IPS-20b (cell line): ENCODE results near the gene WDR26.

Experiments
- H3K27ac ChIP-seq: one replicate; pipeline ENCODE4 v1.5.1; 2013; ENCODE audit warnings: low read length
- H3K27me3 ChIP-seq: 2 replicates; pipeline ENCODE4 v1.6.1; 2013; ENCODE audit warnings: mild to moderate bottlenecking, low read length, inconsistent platforms; ENCODE audit not compliant: insufficient read depth
- H3K36me3 ChIP-seq: 2 replicates; pipeline ENCODE4 v1.6.1; 2013; ENCODE audit warnings: low read depth, mild to moderate bottlenecking, inconsistent platforms, low read length, moderate library complexity; ENCODE audit not compliant: insufficient read depth
- H3K4me1 ChIP-seq: 2 replicates; pipeline ENCODE4 v1.6.1; 2013; ENCODE audit warnings: mild to moderate bottlenecking, control low read depth, inconsistent platforms, low read length, moderate library complexity; ENCODE audit not compliant: insufficient read depth
- H3K4me3 ChIP-seq: 2 replicates; pipeline ENCODE4 v1.5.1; 2013; ENCODE audit warnings: mild to moderate bottlenecking, low read length, inconsistent platforms
- H3K9ac ChIP-seq: 2 replicates; pipeline ENCODE4 v1.6.1; 2013; ENCODE audit warnings: low read depth, mild to moderate bottlenecking, inconsistent platforms, low read length, moderate library complexity
- H3K9me3 ChIP-seq: 2 replicates; pipeline ENCODE4 v1.6.1; 2013; ENCODE audit warnings: mild to moderate bottlenecking, low read depth, low read length, inconsistent platforms; ENCODE audit not compliant: insufficient read depth

The WDR26 gene

DNA sequence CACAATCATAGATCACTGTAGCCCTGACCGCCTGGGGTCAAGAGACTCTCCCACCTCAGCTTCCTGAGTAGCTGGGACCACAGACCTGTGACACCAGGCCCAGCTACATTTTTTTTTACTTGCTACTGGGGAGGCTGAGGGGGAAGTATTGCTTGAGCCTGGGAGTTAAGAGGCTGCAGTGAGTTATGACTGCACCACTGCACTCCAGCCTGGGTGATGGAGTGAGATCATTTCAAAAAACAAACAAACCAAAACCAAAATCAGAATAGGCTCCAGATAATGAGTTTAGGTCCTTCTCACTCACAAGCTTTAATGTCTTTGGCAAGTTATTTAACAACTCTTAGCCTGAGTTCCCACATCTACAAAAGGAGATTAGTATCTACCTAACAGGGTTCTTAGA, 22.8 kb downstream of the WDR26 start:
- Histone ChIP-seq H3K4me1 (no peaks in the 10 kb centered on the region; the same call in 1 of the 2 replicates), H3K27ac (no peak overlapping the region), H3K36me3 (peaks cover 87% of the 10 kb centered on the region), H3K4me3 (no peak overlapping the region), H3K9ac (no peak overlapping the region), H3K9me3 (no peaks in the 10 kb centered on the region), H3K27me3 (no peaks in the 10 kb centered on the region)

DNA sequence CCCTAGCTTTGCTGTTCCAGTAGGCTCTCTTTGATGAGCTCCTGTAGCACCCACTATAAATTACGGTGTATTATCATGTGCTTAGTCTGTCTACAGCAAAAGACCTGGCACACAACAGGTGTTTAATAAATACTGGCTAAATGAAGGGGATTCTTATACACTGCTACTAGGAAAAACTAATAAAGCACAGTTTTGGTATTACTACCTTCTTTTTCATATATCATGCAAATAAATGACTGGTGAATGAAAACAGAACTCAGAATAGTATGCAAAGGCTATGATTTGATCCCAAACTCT, 26.4 kb downstream of the WDR26 start:
- no peak overlapping the region for H3K9ac ChIP-seq
- H3K4me1 ChIP-seq, result no peaks in the 10 kb centered on the region; the same call in 1 of the 2 replicates
- H3K36me3 ChIP-seq, result peaks cover 92% of the 10 kb centered on the region
- H3K9me3 ChIP-seq, result no peaks in the 10 kb centered on the region
- H3K27me3 ChIP-seq, result no peaks in the 10 kb centered on the region
- H3K4me3 ChIP-seq, result no peak overlapping the region
- no peak overlapping the region for H3K27ac ChIP-seq

DNA sequence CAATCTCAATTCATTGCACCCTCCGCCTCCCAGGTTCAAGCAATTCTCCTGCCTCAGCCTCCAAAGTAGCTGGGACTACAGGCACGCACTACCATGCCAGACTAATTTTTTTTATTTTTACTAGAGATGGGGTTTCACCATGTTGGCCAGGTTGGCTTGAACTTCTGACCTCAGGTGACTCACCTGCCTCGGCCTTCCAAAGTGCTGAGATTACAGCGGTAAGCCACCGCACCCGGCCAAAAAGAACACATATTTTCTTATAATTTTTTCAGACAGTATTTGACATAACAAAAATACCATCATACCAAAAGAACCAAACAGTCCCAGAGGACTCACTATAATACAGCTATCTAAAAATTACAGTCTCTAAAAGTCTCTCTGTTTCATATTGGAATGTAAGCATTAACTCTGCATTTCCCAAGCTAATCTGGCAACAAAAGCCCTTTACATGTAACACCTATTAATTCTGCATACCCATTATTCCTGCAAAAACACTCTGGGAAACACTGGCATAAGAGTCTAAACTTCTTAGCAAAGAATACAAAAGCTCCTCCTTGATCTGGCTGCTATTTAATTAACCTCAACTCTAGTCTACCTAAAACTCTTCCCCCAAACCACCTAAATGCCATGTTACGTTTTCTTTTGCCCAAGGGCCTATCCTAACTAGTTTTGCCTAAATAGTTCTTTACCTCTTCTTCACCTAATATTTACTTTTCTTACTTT, 26.9 kb downstream of the WDR26 start:
- Histone ChIP-seq H3K9ac (no peak overlapping the region), H3K27me3 (no peaks in the 10 kb centered on the region), H3K4me1 (no peaks in the 10 kb centered on the region; the same call in 1 of the 2 replicates), H3K36me3 (peaks cover 90% of the 10 kb centered on the region), H3K27ac (no peak overlapping the region), H3K9me3 (no peaks in the 10 kb centered on the region), H3K4me3 (no peak overlapping the region)

DNA sequence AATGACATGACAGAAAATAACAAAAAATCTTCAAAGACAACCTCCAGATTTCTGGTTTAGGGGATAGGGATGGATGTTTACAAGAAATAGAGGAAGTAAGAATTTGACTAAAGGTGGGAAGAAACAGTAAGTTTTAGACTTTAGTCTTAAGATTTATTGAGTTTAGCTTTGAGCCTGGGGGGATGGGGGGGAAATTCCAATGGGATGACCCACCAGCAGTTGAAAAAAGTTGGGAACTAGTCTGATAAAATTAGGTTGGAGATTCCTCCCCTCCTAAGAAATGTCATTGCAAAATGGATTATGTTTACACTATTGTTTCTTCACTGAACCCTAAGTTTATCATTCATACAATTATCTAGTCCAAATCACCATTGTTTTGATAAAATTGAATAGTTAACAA, 28.4 kb downstream of the WDR26 start:
- Histone ChIP-seq H3K4me3 (no peak overlapping the region), H3K9me3 (no peaks in the 10 kb centered on the region), H3K9ac (no peak overlapping the region), H3K4me1 (no peaks in the 10 kb centered on the region; the same call in 1 of the 2 replicates), H3K27ac (no peak overlapping the region), H3K36me3 (peaks cover 90% of the 10 kb centered on the region), H3K27me3 (no peaks in the 10 kb centered on the region)

DNA sequence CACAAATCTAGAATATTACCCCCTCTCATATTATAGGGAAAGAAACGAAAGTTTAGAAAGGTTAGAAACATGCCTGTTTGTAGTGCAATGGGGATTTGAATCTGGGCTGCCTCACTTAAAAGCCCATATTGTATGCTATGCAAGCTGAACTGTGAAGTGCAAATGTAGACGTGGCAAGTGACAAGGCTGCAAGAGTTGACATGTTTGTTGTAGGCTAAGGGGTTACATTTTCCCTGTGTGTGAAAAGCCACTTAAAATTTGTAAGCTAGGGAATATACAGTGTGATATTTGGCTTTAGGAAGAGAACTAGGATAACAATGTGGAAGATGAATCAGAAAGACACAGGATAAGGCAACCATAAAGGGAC, 29.0 kb downstream of the WDR26 start:
- Histone ChIP-seq H3K36me3 (peaks cover 90% of the 10 kb centered on the region), H3K4me1 (no peaks in the 10 kb centered on the region; the same call in 1 of the 2 replicates), H3K27me3 (no peaks in the 10 kb centered on the region), H3K27ac (no peak overlapping the region), H3K9me3 (no peaks in the 10 kb centered on the region), H3K4me3 (no peak overlapping the region), H3K9ac (no peak overlapping the region)

DNA sequence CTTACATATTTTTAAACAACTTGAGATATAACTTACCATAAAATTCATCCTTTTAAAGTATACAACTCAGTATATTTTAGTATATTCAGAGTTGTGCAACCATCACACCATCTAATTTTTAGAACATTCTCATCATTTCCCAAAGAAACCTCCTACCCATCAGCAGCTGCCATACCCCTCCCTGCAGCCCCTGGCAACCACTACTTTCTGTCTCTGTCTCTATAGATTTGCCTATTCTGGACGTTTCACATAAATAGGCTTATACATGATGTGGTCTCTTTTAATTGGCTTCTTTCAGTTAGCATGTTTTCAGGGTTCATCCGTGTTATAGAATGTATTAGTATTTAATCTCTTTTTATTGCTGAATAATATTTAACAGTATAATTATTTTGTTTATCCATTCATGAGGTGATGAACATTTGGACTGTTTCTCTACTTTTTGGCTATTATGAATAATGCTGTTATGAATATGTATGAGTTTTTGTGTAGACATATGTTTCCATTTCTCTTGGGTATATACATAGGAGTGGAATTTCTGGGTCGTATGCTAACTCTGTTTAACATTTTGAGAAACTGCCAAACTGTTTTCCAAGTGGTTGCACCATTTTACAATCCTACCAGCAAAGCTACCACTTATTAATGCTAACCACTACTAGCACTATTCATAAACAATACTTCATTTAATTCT, 29.5 kb downstream of the WDR26 start:
- Histone ChIP-seq H3K9ac (no peak overlapping the region), H3K27ac (no peak overlapping the region), H3K4me3 (no peak overlapping the region), H3K36me3 (peaks cover 90% of the 10 kb centered on the region), H3K27me3 (no peaks in the 10 kb centered on the region), H3K9me3 (no peaks in the 10 kb centered on the region), H3K4me1 (no peaks in the 10 kb centered on the region; the same call in 1 of the 2 replicates)

DNA sequence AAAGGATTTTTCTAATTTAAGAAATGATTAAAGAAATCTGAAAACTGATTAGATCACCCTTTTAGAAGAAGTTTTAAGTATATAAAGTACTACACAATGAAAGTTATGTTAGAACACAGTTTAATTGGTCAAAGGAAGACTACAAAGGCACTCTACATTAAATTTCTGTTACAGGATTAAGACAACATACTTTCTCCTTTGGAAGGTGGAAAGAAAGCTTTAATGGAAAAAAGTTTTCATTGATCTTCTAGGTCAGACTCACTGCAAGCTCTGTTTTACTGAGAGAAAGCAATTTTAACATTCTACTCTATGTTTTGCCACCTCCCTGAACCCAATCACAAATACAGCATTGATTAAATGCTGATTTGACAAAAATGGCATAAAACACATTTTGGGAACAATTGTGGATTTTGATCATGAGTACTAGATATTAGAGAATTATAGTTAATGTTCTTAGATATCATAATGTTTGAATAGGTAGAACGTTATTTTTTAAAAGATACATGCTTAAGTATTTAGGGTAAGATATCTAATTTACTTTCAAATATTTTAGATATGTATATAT, 32.0 kb downstream of the WDR26 start:
- Histone ChIP-seq H3K4me1 (no peaks in the 10 kb centered on the region), H3K27ac (no peak overlapping the region), H3K4me3 (no peak overlapping the region), H3K27me3 (no peaks in the 10 kb centered on the region), H3K9me3 (no peaks in the 10 kb centered on the region), H3K36me3 (peaks cover 91% of the 10 kb centered on the region), H3K9ac (no peak overlapping the region)

DNA sequence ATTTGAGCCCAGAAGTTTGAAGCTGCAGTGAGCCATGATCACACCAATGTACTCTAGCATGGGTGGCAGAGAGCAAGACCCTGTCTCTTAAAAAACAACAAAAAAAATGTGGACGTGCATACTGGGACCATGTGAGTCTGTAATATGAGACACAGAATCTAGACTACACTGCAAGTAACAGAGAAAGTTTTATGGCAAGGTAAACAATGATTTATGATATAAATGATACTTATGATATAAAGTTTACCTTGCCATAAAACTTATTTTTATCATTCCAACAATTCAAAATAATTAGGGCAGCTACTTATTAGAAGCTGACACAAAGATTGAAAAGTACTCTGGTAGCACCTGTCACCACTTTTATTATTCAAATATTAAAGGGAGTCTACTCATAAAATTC, 34.7 kb downstream of the WDR26 start:
- Histone ChIP-seq H3K9ac (no peak overlapping the region), H3K9me3 (no peaks in the 10 kb centered on the region), H3K4me1 (no peaks in the 10 kb centered on the region), H3K4me3 (no peak overlapping the region), H3K27ac (no peak overlapping the region), H3K27me3 (no peaks in the 10 kb centered on the region), H3K36me3 (peaks cover 98% of the 10 kb centered on the region)

DNA sequence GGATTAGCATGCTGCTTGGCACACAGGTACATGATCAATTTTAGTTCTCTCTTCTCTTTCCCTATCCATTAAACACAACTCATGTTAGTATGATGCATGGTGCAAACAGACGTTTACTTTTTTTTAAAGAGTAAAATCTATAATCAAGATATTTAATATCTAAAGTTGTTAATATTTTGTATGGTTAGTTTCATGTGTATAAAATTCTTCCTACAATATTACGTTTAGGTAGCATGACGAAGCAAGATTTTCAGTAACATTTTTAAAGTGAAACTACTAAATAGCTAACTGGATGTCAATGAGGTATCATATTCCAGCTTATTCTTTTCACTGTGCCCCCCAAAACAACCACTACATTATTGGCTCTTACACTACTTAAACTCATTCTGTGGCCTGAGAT, 41.3 kb downstream of the WDR26 start:
- peaks cover 98% of the 10 kb centered on the region for H3K36me3 ChIP-seq
- H3K4me1 ChIP-seq, result no peaks in the 10 kb centered on the region
- no peak overlapping the region for H3K4me3 ChIP-seq
- no peaks in the 10 kb centered on the region for H3K9me3 ChIP-seq
- no peak overlapping the region for H3K9ac ChIP-seq
- H3K27ac ChIP-seq, result no peak overlapping the region
- H3K27me3 ChIP-seq, result no peaks in the 10 kb centered on the region

DNA sequence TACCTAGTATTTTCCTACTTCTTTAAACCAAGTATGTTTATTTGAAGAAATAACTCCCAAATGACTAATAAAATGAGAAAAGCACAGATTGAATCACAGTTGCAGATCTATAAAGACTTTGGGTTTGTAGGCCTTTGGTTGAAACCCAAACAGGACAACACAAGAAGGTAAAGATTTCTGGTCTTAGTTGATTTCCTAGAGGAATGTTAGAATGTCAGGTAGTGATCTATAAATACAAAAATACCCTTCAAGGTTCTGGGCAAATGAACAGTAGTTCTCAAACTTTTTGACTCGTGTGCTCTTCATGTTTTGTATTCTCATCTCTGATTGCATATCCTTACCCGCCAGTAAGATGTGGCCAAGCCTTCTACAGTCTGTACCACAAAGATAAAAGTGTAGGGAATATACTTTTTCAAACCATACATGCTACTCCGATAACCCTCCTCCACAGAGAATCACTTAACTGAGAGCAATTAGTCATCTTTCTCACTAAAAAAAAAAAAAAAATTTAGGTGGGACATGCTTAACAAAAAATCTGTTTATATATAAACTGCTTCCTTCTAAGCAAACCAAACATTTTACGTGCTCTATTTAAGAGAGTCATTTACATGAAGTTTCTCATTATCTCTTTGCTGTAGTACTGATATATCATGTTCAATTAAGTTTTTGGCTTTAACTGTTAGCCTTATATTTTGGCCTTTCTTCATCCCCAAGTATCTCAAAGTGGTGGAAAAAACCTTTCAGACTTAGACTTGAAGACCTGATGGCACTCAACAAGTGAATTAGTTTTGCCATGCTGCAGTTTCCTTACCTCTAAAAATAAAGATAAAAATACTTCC, 42.0 kb downstream of the WDR26 start:
- no peaks in the 10 kb centered on the region for H3K9me3 ChIP-seq
- H3K36me3 ChIP-seq, result peaks cover 98% of the 10 kb centered on the region
- no peak overlapping the region for H3K4me3 ChIP-seq
- H3K27me3 ChIP-seq, result no peaks in the 10 kb centered on the region
- H3K9ac ChIP-seq, result no peak overlapping the region
- no peaks in the 10 kb centered on the region for H3K4me1 ChIP-seq
- H3K27ac ChIP-seq, result no peak overlapping the region

DNA sequence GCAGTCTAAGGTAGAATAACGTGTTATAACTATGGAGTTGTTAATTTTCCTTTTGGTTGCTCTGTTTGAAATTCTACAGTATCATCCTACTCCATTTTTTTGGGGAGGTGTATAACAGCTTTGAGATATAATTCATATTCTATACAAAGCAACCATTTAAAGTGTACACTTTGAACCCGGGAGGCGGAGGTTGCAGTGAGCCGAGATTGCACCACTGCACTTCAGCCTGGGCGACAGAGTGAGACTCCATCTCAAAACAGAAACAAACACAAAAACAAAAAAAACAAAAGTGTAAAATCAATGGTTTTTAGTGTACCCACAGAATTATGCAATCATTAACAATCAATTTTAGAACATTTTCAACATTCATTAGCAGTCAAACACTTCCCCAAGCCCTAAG, 44.1 kb downstream of the WDR26 start:
- no peak overlapping the region for H3K4me3 ChIP-seq
- peaks cover 98% of the 10 kb centered on the region for H3K36me3 ChIP-seq
- H3K4me1 ChIP-seq, result no peaks in the 10 kb centered on the region
- no peak overlapping the region for H3K9ac ChIP-seq
- H3K27ac ChIP-seq, result no peak overlapping the region
- no peaks in the 10 kb centered on the region for H3K27me3 ChIP-seq
- H3K9me3 ChIP-seq, result no peaks in the 10 kb centered on the region
